ENCODE data around the gene GALNT15.

Gene GALNT15, protein sequence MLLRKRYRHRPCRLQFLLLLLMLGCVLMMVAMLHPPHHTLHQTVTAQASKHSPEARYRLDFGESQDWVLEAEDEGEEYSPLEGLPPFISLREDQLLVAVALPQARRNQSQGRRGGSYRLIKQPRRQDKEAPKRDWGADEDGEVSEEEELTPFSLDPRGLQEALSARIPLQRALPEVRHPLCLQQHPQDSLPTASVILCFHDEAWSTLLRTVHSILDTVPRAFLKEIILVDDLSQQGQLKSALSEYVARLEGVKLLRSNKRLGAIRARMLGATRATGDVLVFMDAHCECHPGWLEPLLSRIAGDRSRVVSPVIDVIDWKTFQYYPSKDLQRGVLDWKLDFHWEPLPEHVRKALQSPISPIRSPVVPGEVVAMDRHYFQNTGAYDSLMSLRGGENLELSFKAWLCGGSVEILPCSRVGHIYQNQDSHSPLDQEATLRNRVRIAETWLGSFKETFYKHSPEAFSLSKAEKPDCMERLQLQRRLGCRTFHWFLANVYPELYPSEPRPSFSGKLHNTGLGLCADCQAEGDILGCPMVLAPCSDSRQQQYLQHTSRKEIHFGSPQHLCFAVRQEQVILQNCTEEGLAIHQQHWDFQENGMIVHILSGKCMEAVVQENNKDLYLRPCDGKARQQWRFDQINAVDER

GRCh38 chr3:16174389-16174788 lies at the start of gene GALNT15:
GALNT15 (plus strand) TSS chr3:16174680; CDS start chr3:16175152, 472 bp downstream.
- DNase-seq: no peak

DNA sequence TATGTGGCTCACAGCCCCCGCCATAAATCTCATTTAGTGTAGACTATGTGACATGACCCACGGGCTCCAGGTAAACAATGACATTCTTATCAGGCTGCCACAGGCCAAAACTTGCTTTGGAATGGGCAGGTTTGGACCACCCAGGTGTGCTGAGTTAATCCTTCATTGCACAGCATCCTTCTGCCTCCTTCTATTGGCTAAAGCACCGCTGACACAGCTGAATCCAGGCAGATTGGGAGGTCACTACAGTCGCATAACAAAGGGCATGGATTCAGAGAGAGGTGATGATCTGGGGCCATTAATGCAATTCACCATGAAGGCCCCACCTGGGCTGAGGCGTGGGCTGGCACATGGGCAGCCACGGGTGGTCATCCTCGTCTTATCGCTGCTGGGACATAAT lies 47.8 kb upstream of the GALNT15 start:
- DNase-seq: no peak

GRCh38 chr3:16127249-16127648 lies 47.2 kb upstream of the GALNT15 start:
- DNase-seq: no peak

DNA sequence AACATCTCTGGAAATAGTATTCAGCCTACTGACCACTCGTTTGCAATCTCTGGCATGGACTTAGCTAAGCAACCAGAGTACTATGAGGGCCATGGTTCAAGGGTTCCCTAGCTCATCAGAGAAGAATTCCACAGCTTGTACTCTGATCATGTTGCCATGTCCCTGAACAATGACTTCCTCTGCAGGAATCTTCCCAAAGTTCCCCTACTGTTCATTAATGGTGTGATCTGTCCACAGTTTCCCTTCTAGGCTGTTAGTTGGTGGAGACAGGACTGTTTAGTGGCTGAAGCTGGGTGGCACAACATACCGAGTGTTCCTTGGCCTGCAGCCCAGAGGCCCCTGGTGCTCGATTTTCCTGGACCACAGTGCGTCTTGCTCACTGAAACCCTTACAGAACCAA lies 44.4 kb upstream of the GALNT15 start:
- DNase-seq: no peak

- no peak for DNase-seq
Measured at GRCh38 chr3:16132190-16132589, 42.3 kb upstream of the GALNT15 start.

- DNase-seq: no peak
Measured at GRCh38 chr3:16132928-16133327, 41.6 kb upstream of the GALNT15 start.

- no peak for DNase-seq
Measured at GRCh38 chr3:16134173-16134928, 40.1 kb upstream of the GALNT15 start.

- DNase-seq: no peak
Measured at GRCh38 chr3:16136055-16136454, 38.4 kb upstream of the GALNT15 start.

GRCh38 chr3:16137044-16137443 lies 37.4 kb upstream of the GALNT15 start:
- DNase-seq: no peak

- no peak for DNase-seq
Measured at GRCh38 chr3:16137977-16138376, 36.5 kb upstream of the GALNT15 start.

DNA sequence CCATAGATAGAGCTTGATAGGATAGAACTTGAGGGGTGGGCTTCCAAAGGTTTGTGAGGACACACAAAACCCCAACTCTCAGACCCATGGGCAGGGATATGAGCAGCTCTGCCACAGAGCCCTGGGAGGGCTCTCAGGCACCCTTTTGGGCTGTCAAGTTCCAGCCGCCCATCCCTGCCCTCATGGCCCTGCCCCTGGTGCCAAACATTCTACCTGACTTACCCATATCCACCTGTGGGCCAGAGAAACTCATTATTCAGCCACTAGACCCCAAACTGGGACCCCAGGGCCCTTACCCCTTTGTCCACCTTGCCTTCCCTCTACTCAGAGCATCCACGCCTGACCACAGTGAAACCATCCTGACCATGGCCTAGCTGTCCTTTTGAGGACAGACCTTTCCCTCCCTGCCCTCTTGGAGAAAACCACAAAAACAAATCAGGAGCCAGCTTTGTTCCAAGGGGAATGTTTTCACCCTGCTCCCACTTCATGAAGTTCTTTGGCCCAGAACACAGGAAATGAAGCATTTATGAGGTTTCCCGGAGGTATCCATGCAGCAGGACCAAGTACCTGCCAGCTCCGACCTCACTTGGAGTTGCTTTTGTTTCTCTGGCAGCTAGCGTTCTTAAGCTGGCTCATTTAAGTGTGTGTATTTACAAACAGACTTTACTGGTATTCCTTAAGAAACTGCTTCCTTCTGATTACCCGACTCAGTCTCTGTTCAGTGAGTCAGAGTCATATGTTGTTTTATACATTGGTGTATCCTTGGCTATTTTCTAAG lies 34.2 kb upstream of the GALNT15 start:
- no peak for DNase-seq

DNA sequence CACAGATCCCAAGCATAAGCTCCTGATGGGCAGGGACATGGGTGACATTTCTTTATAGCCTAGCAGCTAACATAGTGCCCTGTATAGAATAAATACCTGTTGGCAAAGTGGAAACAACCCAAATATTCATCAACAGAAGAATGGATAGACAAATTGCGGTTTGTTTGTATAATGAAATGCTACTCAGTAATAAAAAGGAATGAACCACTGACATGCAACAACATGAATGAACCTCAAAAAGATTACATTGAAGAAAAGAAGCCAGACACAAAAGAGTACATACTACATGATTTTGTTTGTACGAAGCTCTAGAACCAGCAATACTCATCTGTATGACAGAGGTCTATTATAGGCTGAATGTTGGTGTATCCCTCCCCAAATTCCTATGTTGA lies 33.6 kb upstream of the GALNT15 start:
- no peak for DNase-seq

GRCh38 chr3:16142350-16143025 lies 32.0 kb upstream of the GALNT15 start:
- no peak for DNase-seq

DNA sequence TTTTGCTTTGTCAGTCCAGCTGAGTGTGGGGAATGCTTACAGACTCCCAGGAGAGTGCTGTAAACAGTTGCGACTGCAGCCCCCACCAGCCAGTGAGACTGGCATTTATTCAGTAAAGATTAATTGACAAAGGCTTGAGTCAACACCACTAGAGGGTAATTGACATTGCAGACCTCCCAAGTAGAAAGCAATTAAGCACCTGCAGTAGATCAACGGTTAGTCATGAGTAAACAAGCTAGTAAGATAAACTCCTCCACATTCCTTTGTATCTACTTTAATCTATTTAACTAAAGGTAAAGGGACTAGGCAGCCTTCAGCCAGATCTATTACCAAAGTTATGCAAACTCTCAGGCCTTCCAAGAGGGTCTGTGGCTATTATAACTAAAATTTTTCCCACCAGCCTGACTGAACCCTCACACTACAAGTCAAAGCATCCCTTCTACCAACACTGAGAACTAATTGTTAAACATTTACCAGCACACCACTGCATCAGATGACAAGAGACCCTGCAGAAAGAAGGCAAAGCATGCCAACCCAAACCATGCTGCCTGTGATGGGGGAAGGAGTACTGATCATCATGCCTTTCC lies 30.5 kb upstream of the GALNT15 start:
- no peak for DNase-seq

GRCh38 chr3:16145176-16145575 lies 29.3 kb upstream of the GALNT15 start:
- no peak for DNase-seq

- no peak for DNase-seq
Measured at GRCh38 chr3:16146015-16146730, 28.3 kb upstream of the GALNT15 start.

- no peak for DNase-seq
Measured at GRCh38 chr3:16147220-16147994, 27.1 kb upstream of the GALNT15 start.

DNA sequence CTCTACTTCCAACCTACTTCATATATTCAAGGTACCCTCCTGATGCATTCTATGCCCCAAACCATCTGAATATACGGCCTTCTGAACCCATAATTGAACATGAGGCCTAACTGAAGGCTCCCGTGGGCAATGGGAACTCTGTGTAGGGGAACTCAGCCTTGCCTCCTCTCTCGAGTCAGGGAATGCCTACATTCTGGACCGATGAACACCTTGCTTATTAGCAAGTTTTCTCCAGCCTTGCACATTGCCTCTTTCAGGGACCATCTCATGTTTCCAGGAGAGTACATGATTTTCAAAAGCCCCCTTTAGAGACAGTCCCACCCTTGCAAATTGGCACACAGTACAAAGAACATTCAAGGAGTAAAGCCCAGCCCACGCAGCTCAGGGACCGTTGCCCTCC lies 26.3 kb upstream of the GALNT15 start:
- no peak for DNase-seq

DNA sequence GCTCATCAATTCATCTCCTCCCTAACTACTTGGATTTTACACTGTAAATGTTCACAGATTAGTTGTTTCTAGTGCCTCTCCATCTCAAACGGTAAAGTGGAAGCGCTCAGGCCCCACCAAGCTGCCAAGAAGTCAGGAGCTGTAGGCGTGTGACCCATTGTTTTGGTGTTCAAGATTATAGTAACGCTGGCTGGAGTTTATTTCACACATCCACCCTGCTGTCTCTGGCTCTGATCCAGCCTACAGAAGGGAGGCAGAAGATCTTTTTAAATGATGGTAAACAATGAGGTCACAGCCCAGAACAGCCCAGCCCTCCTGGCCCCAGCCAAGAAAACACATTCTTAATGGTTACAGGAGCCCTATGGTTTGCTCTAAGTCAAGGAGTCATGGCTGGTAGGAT lies 25.7 kb upstream of the GALNT15 start:
- DNase-seq: no peak

GRCh38 chr3:16150285-16150684 lies 24.2 kb upstream of the GALNT15 start:
- no peak for DNase-seq

DNA sequence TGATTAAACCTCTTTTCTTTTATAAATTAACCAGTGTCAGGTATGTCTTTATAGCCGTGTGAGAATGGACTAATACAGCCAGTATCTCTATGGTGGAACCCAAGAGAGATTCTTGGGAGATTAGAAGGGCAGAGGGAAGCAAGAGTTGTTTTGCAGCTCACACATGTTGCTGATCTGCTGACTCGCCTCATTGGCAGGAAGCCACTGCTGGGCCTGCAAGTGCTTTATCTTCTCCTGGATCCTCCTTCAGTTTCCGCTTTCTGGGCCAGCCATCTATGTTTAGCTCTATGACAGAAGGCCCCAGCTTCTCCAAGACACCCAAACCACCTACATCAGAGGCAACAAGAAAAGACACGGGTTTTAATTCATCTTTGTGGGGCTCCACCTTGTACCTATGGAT lies 23.4 kb upstream of the GALNT15 start:
- DNase-seq: no peak

Measured in CD4-positive, alpha-beta T cell treated with Interleukin-12 subunit alpha and Interleukin-12 subunit beta, for 1 hour (primary cell).